ENCODE data around the gene MAGI2.

DNA sequence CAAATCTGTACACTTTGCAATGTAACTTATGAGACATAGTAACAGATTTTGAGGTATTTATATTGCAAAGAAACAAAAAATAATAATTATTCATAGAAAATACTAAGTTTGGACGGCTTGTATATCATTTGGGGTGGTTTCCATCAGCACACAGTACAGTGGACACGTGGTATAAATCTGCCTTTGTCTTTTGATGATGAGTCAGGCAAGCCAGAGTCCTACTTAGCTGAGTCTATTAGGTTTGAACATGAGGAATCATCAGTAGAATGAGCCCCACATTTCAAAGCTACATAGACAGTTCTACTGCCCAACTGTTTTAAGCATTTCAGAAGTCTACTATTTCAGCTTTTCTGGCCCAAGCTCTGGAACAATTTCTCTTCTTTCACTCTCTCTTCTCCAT, 851.7 kb downstream of the MAGI2 start:
- TF ChIP-seq EZH2 (IDR thresholded peaks at IDR 0.05; ENCODE audit: insufficient read depth, low read length) (no peak), CTCF (IDR thresholded peaks at IDR 0.05; ENCODE audit: insufficient read depth, low read depth, low read length) (no peak)

Measured in astrocyte (in vitro differentiated cells and primary cell).